Measurements from ENCODE around the gene SLC35B1.
A peak's percentile ranks its signal among the peaks of the same experiment; 100 is the strongest.

SLC35B1 gene

GRCh38 chr17:49695698-49696232 is 12.0 kb downstream of the SLC35B1 start:
- no peak overlapping the region for H3K27ac ChIP-seq (ENCODE audit: poor library complexity, severe bottlenecking)
- DNase-seq (ENCODE audit: low spot score) (no peak), ATAC-seq (ENCODE audit: low read depth) (no peak)
- no peaks in the 10 kb centered on the region for H3K4me1 ChIP-seq (ENCODE audit: insufficient read depth, poor library complexity, severe bottlenecking)
- TF ChIP-seq CTCF (IDR thresholded peaks at IDR 0.05; ENCODE audit: poor library complexity, severe bottlenecking), result peak; percentile 61
- H3K27me3 ChIP-seq (ENCODE audit: insufficient read depth, poor library complexity, severe bottlenecking), result no peaks in the 10 kb centered on the region
- no peak overlapping the region for H3K4me3 ChIP-seq (ENCODE audit: severe bottlenecking)
- H3K9me3 ChIP-seq (ENCODE audit: severe bottlenecking), result no peaks in the 10 kb centered on the region
- H3K36me3 ChIP-seq (ENCODE audit: low read depth), result peaks cover 5% of the 10 kb centered on the region

- Histone ChIP-seq H3K36me3 (ENCODE audit: low read depth) (no peaks in the 10 kb centered on the region), H3K4me1 (ENCODE audit: insufficient read depth, poor library complexity, severe bottlenecking) (no peaks in the 10 kb centered on the region), H3K27me3 (ENCODE audit: insufficient read depth, poor library complexity, severe bottlenecking) (no peaks in the 10 kb centered on the region), H3K4me3 (ENCODE audit: severe bottlenecking) (no peak overlapping the region), H3K9me3 (ENCODE audit: severe bottlenecking) (no peaks in the 10 kb centered on the region), H3K27ac (ENCODE audit: poor library complexity, severe bottlenecking) (no peak overlapping the region)
- DNase-seq (ENCODE audit: low spot score), result no peak
- ATAC-seq (ENCODE audit: low read depth), result no peak; the same call in 2 of the 3 replicates
- TF ChIP-seq CTCF (IDR thresholded peaks at IDR 0.05; ENCODE audit: poor library complexity, severe bottlenecking), result peak; percentile 89
Observed at GRCh38 chr17:49694847-49695697, 12.7 kb downstream of the SLC35B1 start.

GRCh38 chr17:49692751-49693150 is 15.0 kb downstream of the SLC35B1 start:
- peaks cover 6% of the 10 kb centered on the region for H3K4me1 ChIP-seq (ENCODE audit: insufficient read depth, poor library complexity, severe bottlenecking)
- no peaks in the 10 kb centered on the region for H3K27me3 ChIP-seq (ENCODE audit: insufficient read depth, poor library complexity, severe bottlenecking)
- DNase-seq (ENCODE audit: low spot score) (no peak), ATAC-seq (ENCODE audit: low read depth) (no peak)
- TF ChIP-seq CTCF (IDR thresholded peaks at IDR 0.05; ENCODE audit: poor library complexity, severe bottlenecking), result no peak
- H3K9me3 ChIP-seq (ENCODE audit: severe bottlenecking), result no peaks in the 10 kb centered on the region
- H3K4me3 ChIP-seq (ENCODE audit: severe bottlenecking), result no peak overlapping the region
- H3K36me3 ChIP-seq (ENCODE audit: low read depth), result no peaks in the 10 kb centered on the region
- H3K27ac ChIP-seq (ENCODE audit: poor library complexity, severe bottlenecking), result no peak overlapping the region

GRCh38 chr17:49691677-49692191 is 16.0 kb downstream of the SLC35B1 start:
- H3K4me1 ChIP-seq (ENCODE audit: insufficient read depth, poor library complexity, severe bottlenecking), result peaks cover 6% of the 10 kb centered on the region
- H3K9me3 ChIP-seq (ENCODE audit: severe bottlenecking), result no peaks in the 10 kb centered on the region
- DNase-seq (ENCODE audit: low spot score), result no peak
- H3K27me3 ChIP-seq (ENCODE audit: insufficient read depth, poor library complexity, severe bottlenecking), result no peaks in the 10 kb centered on the region
- no peak overlapping the region for H3K4me3 ChIP-seq (ENCODE audit: severe bottlenecking)
- H3K27ac ChIP-seq (ENCODE audit: poor library complexity, severe bottlenecking), result no peak overlapping the region
- TF ChIP-seq CTCF (IDR thresholded peaks at IDR 0.05; ENCODE audit: poor library complexity, severe bottlenecking), result no peak
- no peak for ATAC-seq (ENCODE audit: low read depth)
- H3K36me3 ChIP-seq (ENCODE audit: low read depth), result no peaks in the 10 kb centered on the region

Data from RWPE2 (cell line).